NCI-H510A (cell line): Measurements from ENCODE around the gene CCDC154.
"Not testable (repeated sequence)": the region's sequence is repeated elsewhere in the genome, so short reads cannot be mapped to it uniquely, and the experiment has no call there.

Source experiments
- DNase-seq: peaks from one replicate; lab custom pipeline; 2025; lab: John Stamatoyannopoulos, UW

The CCDC154 gene

DNA sequence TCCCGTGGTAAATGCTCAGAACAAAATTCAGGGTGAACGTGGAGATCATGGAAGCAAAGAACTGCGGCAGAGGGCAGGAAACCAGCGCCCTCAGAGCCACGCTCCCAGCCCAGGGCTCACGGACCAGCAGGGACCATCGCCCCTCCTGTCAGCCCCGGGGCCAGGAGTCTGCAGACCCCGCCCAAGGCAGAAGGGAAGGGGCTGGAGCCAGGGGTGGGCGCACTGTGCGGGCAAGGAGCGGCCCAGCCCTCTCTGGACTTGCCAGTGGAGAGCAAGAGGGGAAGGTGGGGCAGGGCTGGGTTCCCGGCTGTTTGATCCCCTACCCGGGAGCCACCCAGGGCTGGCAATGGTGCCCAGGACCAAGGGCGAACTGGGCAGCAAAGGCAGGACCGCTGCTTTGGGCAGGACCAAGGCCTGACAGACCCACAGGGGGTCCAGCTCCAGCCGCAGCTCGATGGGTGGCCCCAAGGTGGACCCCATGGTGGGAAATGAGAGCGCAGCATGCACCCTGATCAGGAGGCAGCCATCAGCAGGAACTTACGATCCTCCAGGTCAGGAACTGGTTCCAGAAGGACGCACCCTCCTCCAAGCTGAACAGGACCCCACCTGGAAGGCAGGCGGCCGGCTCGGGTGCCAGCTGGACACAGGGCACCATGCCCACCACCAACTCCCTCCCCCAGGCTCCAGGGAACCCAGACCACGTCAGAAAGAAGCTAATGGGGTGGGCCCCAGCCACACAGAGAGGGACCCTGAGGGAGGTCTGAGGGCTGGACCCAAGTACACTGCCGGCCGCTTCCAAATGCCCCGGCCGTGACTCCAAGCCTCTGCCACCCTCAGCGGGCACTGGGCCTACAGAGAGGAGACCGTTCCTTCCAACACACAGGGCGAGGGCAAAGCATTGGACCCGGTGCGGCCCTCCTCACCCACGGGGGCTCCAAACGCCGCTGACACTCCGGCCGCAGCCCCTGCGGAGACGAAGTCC, 11.1 kb upstream of the CCDC154 start:
- no peak for DNase-seq

- no peak for DNase-seq
Observed at GRCh38 chr16:1454561-1454960, 10.2 kb upstream of the CCDC154 start.

DNA sequence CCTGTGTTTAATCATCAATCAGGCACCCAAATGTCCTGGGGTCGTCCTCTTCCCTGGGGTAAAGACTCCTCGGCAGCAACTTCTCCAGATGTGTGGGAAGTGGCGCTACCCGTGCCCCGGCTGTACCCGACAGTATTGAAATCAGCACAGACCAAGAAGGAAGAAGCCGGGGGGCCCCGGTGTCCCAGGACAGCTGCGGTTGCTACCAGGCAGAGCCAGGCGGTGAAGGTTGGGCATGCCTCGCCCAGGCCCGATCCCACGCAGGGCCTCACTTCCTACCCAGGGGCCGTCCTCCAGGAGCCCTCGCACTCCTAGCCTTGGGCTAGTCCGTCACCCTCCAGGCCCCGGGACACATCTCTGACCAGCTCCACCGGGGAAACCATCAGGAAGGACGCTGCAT, 9.0 kb upstream of the CCDC154 start:
- no peak for DNase-seq

GRCh38 chr16:1452530-1452929, 8.2 kb upstream of the CCDC154 start:
- no peak for DNase-seq

GRCh38 chr16:1451702-1452392, 7.5 kb upstream of the CCDC154 start:
- DNase-seq = no peak

GRCh38 chr16:1450841-1451240, 6.5 kb upstream of the CCDC154 start:
- DNase-seq = no peak

- no peak for DNase-seq
Observed at GRCh38 chr16:1450218-1450617, 5.9 kb upstream of the CCDC154 start.

DNA sequence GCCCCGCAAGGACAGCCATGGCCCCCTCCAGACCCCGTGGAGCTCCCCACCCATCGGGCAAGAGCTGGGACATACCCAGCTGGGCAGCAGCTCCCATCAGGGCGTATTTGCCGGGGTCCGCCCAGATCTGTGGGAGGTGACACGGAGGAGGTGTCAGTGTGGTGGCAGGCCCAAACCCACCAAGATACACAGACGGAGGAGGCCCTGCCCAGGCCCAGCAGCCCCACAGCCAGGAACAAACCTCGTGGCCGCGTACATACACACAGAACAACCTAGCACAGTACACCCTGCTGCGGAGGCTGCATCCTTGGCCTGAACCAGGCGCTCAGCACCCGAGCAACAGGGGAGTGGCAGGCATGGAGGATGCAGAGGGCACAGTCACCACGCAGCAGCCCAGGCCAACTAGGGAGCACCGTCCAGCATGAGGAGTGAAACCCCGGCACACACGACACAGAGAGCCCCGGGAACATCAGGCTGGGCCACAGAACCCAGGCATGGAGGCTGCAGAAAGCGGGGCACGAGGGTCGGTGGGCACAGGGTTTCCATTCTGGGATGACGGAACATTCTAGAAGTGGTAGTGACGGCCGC, 4.9 kb upstream of the CCDC154 start:
- no peak for DNase-seq

DNA sequence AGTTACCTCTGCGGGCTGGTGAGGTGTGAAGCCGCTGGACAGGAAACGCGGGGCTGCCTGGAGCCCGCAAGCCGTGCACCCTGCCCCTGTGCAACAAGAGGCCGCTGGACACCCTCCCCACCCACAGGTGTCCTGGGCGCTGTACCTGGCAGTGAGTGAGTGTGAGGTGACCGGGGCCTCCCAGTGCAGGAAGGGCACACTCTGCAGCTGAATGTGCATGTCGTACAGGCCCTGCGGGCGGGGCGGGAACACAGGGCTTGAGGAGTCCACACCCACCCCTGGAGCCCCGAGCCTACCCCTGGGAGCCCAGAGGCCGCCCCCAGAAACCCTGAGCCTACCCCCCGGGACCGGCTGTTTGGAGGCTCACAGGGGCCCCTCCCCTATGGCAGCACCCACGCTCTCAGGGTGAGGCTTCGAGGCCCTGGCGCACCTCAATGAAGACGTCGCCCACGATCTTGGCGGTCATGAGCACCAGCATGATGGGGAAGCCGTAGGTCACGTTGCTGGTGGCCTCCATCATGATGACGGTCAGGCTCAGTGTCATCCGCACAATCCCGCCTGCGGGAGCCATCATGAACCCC, 4.3 kb upstream of the CCDC154 start:
- DNase-seq = no peak

DNA sequence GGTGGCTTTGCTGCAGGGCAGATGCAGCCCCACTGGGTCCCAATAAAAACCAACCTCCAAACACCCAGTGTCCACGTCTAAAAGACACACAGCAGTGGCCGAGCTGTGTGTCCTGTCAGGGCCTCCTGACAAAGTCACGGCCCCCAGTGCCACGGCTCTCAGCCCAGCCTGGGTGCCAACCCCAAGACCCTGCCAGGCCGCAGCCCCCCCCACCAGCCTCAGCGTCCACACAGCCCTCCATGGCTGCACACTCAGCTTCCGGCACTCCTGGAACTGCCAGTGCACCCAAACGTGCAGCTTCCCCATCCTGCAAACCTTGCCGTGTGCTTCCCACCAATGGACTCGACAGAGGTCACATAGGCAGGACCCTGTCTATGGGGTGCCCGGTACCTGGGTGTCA, 3.6 kb upstream of the CCDC154 start:
- no peak for DNase-seq

- DNase-seq = no peak
Observed at GRCh38 chr16:1446296-1447080, 2.1 kb upstream of the CCDC154 start.

DNA sequence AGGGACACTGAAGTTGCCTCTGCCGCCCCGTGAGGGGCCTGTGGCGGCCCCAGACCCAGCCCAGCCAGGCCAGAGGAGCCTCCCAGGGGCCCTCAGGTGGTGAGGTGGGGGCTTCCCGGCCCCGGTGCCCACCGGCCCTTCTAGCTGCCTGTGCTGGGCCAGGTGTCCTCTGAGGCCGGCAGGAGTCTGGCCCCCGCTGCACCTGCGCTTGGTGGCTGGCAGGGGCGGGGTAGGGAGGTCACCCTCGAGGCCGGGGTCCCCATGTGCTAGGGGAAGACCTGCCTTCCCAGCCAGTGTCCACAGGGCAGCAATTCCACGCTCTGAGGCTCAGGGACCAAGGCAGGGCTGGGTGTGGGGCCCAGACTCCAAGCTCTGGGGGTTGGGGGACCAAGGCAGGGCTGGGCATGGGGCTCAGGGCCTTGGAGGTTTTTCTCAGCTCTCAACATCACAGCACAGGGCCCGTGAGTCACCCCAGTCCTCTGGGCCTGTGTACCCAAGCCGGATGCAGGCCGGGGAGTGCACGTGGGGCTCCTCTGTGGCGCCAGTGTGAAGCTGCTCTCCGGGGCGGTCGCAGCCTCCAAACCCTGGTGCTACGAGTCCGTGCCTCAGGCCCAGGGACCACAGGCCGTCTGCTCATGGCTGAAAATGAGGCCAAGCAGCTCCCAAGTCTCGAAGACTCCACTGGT, 1.3 kb upstream of the CCDC154 start:
- no peak for DNase-seq

DNA sequence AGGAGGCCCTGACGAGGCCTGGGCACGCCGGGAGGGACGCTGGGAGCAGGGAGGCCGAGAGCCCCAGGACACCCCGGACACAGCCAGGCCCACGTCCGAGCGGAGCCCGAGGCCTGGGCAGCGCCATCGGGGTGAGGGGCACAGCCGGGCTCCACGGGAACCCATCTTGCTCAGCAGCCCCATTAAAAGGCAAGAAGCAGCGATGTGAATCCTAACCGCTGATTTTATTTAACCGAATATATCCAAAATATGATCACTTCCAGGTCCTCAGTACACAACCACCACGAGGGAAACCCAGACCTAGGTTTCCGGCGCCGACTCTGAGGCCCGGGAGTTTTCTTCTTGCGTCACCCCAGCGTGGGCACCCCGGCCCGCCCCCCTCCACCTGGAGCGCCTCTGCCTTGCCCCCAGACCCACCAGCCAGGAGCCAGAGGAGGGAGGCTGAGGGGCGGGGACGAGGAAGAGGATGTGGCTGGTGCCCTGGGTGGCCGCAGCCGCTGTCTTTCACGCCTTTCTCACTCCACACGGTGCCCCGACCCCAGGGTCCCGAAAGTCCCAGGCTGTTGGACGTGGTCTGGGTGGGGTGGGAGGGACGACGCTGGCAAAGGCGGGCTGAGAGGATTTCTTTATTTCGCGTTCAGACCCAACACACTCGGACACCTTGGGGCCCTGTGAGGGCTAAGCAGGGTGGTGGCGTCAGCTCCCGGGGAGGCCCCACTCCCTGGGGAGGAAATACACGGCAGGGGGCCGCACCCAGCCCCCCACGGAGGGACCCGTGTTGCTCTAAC, 568 bp upstream of the CCDC154 start:
- DNase-seq = no peak

GRCh38 chr16:1443403-1443973, 868 bp downstream of the CCDC154 start:
- no peak for DNase-seq

- DNase-seq = no peak
Observed at GRCh38 chr16:1442697-1443096, 1.7 kb downstream of the CCDC154 start.

GRCh38 chr16:1441391-1441829, 2.9 kb downstream of the CCDC154 start:
- no peak for DNase-seq

DNA sequence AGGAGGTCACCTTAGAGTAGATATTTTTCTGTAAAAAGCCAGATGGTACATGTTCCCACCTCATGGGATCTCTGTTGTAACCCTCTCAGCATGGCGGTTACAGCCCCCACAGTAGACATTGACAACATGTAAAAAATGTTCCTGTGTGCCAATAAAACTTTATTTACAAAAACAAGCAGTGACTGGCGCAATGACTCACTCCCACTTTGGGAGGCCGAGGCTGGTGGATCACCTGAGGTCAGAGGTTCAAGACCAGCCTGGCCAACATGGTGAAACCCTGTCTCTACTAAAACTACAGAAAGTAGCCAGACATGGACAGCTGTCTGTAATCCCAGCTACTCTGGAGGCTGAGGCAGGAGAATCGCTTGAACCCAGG, 4.7 kb downstream of the CCDC154 start:
- not testable (repeated sequence) for DNase-seq

GRCh38 chr16:1439058-1439698, 5.2 kb downstream of the CCDC154 start:
- no peak for DNase-seq
